ENCODE measurements around the gene PALLD. TPM values are rescaled to one million over a fixed set of nuclear protein-coding genes. Genes with fewer than 3 reads are reported as not detected.

PALLD gene
- total RNA-seq, 2 donors from 2014 or later: 72.1 to 195 TPM

- H3K36me3 ChIP-seq: no peaks in the 10 kb centered on the region
- H3K27me3 ChIP-seq: no peaks in the 10 kb centered on the region
- TF ChIP-seq, protein P1, sequence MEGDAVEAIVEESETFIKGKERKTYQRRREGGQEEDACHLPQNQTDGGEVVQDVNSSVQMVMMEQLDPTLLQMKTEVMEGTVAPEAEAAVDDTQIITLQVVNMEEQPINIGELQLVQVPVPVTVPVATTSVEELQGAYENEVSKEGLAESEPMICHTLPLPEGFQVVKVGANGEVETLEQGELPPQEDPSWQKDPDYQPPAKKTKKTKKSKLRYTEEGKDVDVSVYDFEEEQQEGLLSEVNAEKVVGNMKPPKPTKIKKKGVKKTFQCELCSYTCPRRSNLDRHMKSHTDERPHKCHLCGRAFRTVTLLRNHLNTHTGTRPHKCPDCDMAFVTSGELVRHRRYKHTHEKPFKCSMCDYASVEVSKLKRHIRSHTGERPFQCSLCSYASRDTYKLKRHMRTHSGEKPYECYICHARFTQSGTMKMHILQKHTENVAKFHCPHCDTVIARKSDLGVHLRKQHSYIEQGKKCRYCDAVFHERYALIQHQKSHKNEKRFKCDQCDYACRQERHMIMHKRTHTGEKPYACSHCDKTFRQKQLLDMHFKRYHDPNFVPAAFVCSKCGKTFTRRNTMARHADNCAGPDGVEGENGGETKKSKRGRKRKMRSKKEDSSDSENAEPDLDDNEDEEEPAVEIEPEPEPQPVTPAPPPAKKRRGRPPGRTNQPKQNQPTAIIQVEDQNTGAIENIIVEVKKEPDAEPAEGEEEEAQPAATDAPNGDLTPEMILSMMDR (IDR thresholded peaks at IDR 0.05): no peak
- no peak for DNase-seq
- H3K4me3 ChIP-seq: no peak overlapping the region
- H3K27ac ChIP-seq: no peak overlapping the region
- H3K4me1 ChIP-seq: no peaks in the 10 kb centered on the region
- no peak overlapping the region for H3K9ac ChIP-seq (ENCODE audit: low read depth in 2 of 2, low read length in 2 of 2)
- H3K9me3 ChIP-seq: no peaks in the 10 kb centered on the region
- intact Hi-C loops (cut with DNase I): loop anchor here (10.0 kb wide), 1 partner anchor 252 kb away; no protein-coding TSS in a partner anchor
Observed at GRCh38 chr4:168836490-168836889, 339.6 kb downstream of the PALLD start.

DNA sequence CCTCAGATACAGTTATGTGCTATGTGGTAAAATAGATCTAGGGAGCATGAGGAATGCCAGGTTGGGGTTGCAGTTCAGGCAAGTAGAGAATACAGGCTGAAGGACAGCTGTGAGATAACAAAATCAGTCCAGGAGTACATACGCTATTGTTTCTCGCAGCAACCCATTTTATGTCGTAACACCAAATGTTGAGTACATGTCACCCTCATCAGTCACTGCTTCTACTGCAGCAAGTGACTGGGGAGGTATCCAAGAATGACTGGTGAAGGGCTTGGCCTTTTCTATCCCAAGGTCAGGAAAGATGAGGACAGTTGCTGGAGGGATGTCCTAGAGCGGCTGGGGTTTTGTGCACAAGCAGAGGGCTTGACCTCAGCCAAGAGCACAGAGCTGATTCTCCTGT, 341.1 kb downstream of the PALLD start:
- Histone ChIP-seq H3K4me3 (no peak overlapping the region), H3K4me1 (no peaks in the 10 kb centered on the region), H3K9ac (ENCODE audit: low read depth in 2 of 2, low read length in 2 of 2) (no peak overlapping the region), H3K27ac (no peak overlapping the region), H3K27me3 (no peaks in the 10 kb centered on the region), H3K36me3 (no peaks in the 10 kb centered on the region), H3K9me3 (no peaks in the 10 kb centered on the region)
- no peak for DNase-seq
- TF ChIP-seq, protein P1 (IDR thresholded peaks at IDR 0.05): no peak
- intact Hi-C loops (cut with DNase I): loop anchor here (10.0 kb wide), 1 partner anchor 253 kb away; no protein-coding TSS in a partner anchor

GRCh38 chr4:168839758-168840391, 343.0 kb downstream of the PALLD start:
- H3K27ac ChIP-seq: no peak overlapping the region
- H3K9ac ChIP-seq (ENCODE audit: low read depth in 2 of 2, low read length in 2 of 2): no peak overlapping the region
- no peak overlapping the region for H3K4me3 ChIP-seq
- intact Hi-C loops (cut with DNase I): loop anchor here (10.0 kb wide), 1 partner anchor 255 kb away; no protein-coding TSS in a partner anchor
- H3K9me3 ChIP-seq: no peaks in the 10 kb centered on the region
- no peaks in the 10 kb centered on the region for H3K36me3 ChIP-seq
- DNase-seq: no peak
- no peaks in the 10 kb centered on the region for H3K27me3 ChIP-seq
- TF ChIP-seq, protein P1 (IDR thresholded peaks at IDR 0.05): no peak
- H3K4me1 ChIP-seq: no peaks in the 10 kb centered on the region

GRCh38 chr4:168840392-168840763, 343.5 kb downstream of the PALLD start:
- no peak overlapping the region for H3K9ac ChIP-seq (ENCODE audit: low read depth in 2 of 2, low read length in 2 of 2)
- intact Hi-C loops (cut with DNase I): no loop called here
- H3K36me3 ChIP-seq: no peaks in the 10 kb centered on the region
- H3K27me3 ChIP-seq: no peaks in the 10 kb centered on the region
- no peak overlapping the region for H3K4me3 ChIP-seq
- TF ChIP-seq, protein P1 (IDR thresholded peaks at IDR 0.05): no peak
- no peak overlapping the region for H3K27ac ChIP-seq
- H3K4me1 ChIP-seq: no peaks in the 10 kb centered on the region
- H3K9me3 ChIP-seq: no peaks in the 10 kb centered on the region
- DNase-seq: no peak

GRCh38 chr4:168841000-168841671, 344.3 kb downstream of the PALLD start:
- Histone ChIP-seq H3K27me3 (no peaks in the 10 kb centered on the region), H3K9me3 (no peaks in the 10 kb centered on the region), H3K36me3 (no peaks in the 10 kb centered on the region), H3K27ac (no peak overlapping the region), H3K4me3 (no peak overlapping the region), H3K4me1 (no peaks in the 10 kb centered on the region), H3K9ac (ENCODE audit: low read depth in 2 of 2, low read length in 2 of 2) (no peak overlapping the region)
- TF ChIP-seq, protein P1 (IDR thresholded peaks at IDR 0.05): no peak
- DNase-seq: no peak
- intact Hi-C loops (cut with DNase I): no loop called here

All from colonic mucosa (tissue), 4 donors.